ENCODE measurements around the gene SSH2. TPM values are rescaled to one million over a fixed set of nuclear protein-coding genes. Genes with fewer than 3 reads are reported as not detected.

The SSH2 gene
- polyA plus RNA-seq, 1 donor from 2014 or later, result 16.6 TPM

- Histone ChIP-seq H3K9ac (ENCODE audit: low read length) (no peak overlapping the region), H3K36me3 (ENCODE audit: insufficient read depth, low read length) (no peaks in the 10 kb centered on the region), H3K4me2 (ENCODE audit: low read length) (no peak overlapping the region), H3K9me2 (ENCODE audit: insufficient read depth, low read length) (no peaks in the 10 kb centered on the region), H3K4me3 (ENCODE audit: low read length) (no peak overlapping the region), H3K9me3 (ENCODE audit: low read length) (peaks cover 10% of the 10 kb centered on the region), H3K79me2 (replicated peaks; ENCODE audit: insufficient read depth, low read length) (peaks cover 3% of the 10 kb centered on the region), H3K27ac (ENCODE audit: low read length) (no peak overlapping the region), H3F3A (ENCODE audit: insufficient read depth, low read length, poor library complexity, severe bottlenecking) (no peaks in the 10 kb centered on the region), H2AFZ (ENCODE audit: low read depth, low read length) (no peak overlapping the region), H4K20me1 (ENCODE audit: insufficient read depth) (no peaks in the 10 kb centered on the region), H3K27me3 (ENCODE audit: insufficient read depth, low read depth, low read length) (no peaks in the 10 kb centered on the region)
- no peak for TF ChIP-seq SMC3 (conservative IDR thresholded peaks at IDR 0.05; ENCODE audit: poor library complexity)
- no peak for TF ChIP-seq EP300 (conservative IDR thresholded peaks at IDR 0.05; ENCODE audit: poor library complexity, severe bottlenecking)
- TF ChIP-seq EZH2 (IDR thresholded peaks at IDR 0.05; ENCODE audit: borderline replicate concordance, insufficient read depth, low read length, poor library complexity, severe bottlenecking), result no peak
- TF ChIP-seq RAD21 (conservative IDR thresholded peaks at IDR 0.05), result no peak
- TF ChIP-seq, protein P1, sequence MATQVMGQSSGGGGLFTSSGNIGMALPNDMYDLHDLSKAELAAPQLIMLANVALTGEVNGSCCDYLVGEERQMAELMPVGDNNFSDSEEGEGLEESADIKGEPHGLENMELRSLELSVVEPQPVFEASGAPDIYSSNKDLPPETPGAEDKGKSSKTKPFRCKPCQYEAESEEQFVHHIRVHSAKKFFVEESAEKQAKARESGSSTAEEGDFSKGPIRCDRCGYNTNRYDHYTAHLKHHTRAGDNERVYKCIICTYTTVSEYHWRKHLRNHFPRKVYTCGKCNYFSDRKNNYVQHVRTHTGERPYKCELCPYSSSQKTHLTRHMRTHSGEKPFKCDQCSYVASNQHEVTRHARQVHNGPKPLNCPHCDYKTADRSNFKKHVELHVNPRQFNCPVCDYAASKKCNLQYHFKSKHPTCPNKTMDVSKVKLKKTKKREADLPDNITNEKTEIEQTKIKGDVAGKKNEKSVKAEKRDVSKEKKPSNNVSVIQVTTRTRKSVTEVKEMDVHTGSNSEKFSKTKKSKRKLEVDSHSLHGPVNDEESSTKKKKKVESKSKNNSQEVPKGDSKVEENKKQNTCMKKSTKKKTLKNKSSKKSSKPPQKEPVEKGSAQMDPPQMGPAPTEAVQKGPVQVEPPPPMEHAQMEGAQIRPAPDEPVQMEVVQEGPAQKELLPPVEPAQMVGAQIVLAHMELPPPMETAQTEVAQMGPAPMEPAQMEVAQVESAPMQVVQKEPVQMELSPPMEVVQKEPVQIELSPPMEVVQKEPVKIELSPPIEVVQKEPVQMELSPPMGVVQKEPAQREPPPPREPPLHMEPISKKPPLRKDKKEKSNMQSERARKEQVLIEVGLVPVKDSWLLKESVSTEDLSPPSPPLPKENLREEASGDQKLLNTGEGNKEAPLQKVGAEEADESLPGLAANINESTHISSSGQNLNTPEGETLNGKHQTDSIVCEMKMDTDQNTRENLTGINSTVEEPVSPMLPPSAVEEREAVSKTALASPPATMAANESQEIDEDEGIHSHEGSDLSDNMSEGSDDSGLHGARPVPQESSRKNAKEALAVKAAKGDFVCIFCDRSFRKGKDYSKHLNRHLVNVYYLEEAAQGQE (IDR thresholded peaks at IDR 0.05; ENCODE audit: borderline replicate concordance), result no peak
- no peak for TF ChIP-seq POLR2AphosphoS5 (IDR thresholded peaks at IDR 0.05)
- no peak for TF ChIP-seq TAF1 (IDR thresholded peaks at IDR 0.05; ENCODE audit: low read depth)
- TF ChIP-seq, protein P2, sequence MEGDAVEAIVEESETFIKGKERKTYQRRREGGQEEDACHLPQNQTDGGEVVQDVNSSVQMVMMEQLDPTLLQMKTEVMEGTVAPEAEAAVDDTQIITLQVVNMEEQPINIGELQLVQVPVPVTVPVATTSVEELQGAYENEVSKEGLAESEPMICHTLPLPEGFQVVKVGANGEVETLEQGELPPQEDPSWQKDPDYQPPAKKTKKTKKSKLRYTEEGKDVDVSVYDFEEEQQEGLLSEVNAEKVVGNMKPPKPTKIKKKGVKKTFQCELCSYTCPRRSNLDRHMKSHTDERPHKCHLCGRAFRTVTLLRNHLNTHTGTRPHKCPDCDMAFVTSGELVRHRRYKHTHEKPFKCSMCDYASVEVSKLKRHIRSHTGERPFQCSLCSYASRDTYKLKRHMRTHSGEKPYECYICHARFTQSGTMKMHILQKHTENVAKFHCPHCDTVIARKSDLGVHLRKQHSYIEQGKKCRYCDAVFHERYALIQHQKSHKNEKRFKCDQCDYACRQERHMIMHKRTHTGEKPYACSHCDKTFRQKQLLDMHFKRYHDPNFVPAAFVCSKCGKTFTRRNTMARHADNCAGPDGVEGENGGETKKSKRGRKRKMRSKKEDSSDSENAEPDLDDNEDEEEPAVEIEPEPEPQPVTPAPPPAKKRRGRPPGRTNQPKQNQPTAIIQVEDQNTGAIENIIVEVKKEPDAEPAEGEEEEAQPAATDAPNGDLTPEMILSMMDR (IDR thresholded peaks at IDR 0.05; ENCODE audit: poor library complexity, severe bottlenecking), result no peak
These were observed 197.4 kb downstream of the SSH2 start for GRCh38 chr17:29732613-29733012.

DNA sequence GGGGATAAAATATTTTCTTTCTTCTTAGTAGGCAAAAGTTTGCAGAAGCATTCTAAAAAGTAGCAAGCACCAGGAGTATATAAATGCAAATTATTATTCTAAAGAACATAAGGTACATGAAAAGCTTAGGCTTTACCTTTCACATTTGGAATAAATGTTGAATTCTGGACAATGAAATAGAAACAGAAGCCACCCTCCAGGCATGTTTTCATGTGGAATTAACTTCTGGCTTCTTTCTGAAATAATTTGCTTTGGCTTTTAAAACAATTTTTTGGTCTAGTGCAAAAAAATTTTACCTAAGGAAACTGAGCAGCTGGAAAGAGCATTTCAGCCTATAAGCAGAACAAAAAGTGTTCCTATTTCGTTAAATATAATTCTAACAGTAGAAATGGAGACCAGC, 197.8 kb downstream of the SSH2 start:
- no peaks in the 10 kb centered on the region for H3K9me2 ChIP-seq (ENCODE audit: insufficient read depth, low read length)
- no peak overlapping the region for H3K9ac ChIP-seq (ENCODE audit: low read length)
- peaks cover 10% of the 10 kb centered on the region for H3K9me3 ChIP-seq (ENCODE audit: low read length)
- no peaks in the 10 kb centered on the region for H3K36me3 ChIP-seq (ENCODE audit: insufficient read depth, low read length)
- H3K4me2 ChIP-seq (ENCODE audit: low read length), result no peak overlapping the region
- TF ChIP-seq RAD21 (conservative IDR thresholded peaks at IDR 0.05) (no peak), TAF1 (IDR thresholded peaks at IDR 0.05; ENCODE audit: low read depth) (no peak), SMC3 (conservative IDR thresholded peaks at IDR 0.05; ENCODE audit: poor library complexity) (no peak), EZH2 (IDR thresholded peaks at IDR 0.05; ENCODE audit: borderline replicate concordance, insufficient read depth, low read length, poor library complexity, severe bottlenecking) (no peak), MXI1 (conservative IDR thresholded peaks at IDR 0.05; ENCODE audit: poor library complexity, severe bottlenecking) (no peak)
- TF ChIP-seq, protein P1 (IDR thresholded peaks at IDR 0.05; ENCODE audit: borderline replicate concordance), result no peak
- no peaks in the 10 kb centered on the region for H3K27me3 ChIP-seq (ENCODE audit: insufficient read depth, low read depth, low read length)
- H2AFZ ChIP-seq (ENCODE audit: low read depth, low read length), result no peak overlapping the region
- no peak overlapping the region for H3K27ac ChIP-seq (ENCODE audit: low read length)
- H4K20me1 ChIP-seq (ENCODE audit: insufficient read depth), result no peaks in the 10 kb centered on the region
- no peaks in the 10 kb centered on the region for H3F3A ChIP-seq (ENCODE audit: insufficient read depth, low read length, poor library complexity, severe bottlenecking)
- H3K79me2 ChIP-seq (replicated peaks; ENCODE audit: insufficient read depth, low read length), result peaks cover 3% of the 10 kb centered on the region
- no peak overlapping the region for H3K4me3 ChIP-seq (ENCODE audit: low read length)

All from neural cell (in vitro differentiated cells).